ENCODE measurements around the gene PCDH9.

GRCh38 chr13:66468656-66469055, 761.5 kb downstream of the PCDH9 start:
- no peak for TF ChIP-seq POLR2A (IDR thresholded peaks at IDR 0.05)
- TF ChIP-seq, protein P1, sequence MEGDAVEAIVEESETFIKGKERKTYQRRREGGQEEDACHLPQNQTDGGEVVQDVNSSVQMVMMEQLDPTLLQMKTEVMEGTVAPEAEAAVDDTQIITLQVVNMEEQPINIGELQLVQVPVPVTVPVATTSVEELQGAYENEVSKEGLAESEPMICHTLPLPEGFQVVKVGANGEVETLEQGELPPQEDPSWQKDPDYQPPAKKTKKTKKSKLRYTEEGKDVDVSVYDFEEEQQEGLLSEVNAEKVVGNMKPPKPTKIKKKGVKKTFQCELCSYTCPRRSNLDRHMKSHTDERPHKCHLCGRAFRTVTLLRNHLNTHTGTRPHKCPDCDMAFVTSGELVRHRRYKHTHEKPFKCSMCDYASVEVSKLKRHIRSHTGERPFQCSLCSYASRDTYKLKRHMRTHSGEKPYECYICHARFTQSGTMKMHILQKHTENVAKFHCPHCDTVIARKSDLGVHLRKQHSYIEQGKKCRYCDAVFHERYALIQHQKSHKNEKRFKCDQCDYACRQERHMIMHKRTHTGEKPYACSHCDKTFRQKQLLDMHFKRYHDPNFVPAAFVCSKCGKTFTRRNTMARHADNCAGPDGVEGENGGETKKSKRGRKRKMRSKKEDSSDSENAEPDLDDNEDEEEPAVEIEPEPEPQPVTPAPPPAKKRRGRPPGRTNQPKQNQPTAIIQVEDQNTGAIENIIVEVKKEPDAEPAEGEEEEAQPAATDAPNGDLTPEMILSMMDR (IDR thresholded peaks at IDR 0.05), result no peak
